Fibroblast of skin of scalp (primary cell): Measurements from ENCODE around the gene SIMC1.
"Not testable (repeated sequence)": the region's sequence is repeated elsewhere in the genome, so short reads cannot be mapped to it uniquely, and the experiment has no call there.

Experiments used
- DNase-seq: peaks from one replicate; pipeline ENCODE4 v3.0.0-alpha.2; 2013

Gene SIMC1

GRCh38 chr5:176216393-176216916 lies 21.8 kb upstream of the SIMC1 start:
- DNase-seq = not testable (repeated sequence)

GRCh38 chr5:176217188-176217729 lies 21.0 kb upstream of the SIMC1 start:
- DNase-seq = not testable (repeated sequence)

- DNase-seq = not testable (repeated sequence)
Measured at GRCh38 chr5:176217764-176218163, 20.5 kb upstream of the SIMC1 start.

- not testable (repeated sequence) for DNase-seq
Measured at GRCh38 chr5:176222006-176222405, 16.2 kb upstream of the SIMC1 start.

- DNase-seq = not testable (repeated sequence)
Measured at GRCh38 chr5:176228358-176228757, 9.9 kb upstream of the SIMC1 start.

- DNase-seq = not testable (repeated sequence)
Measured at GRCh38 chr5:176233253-176233652, 5.0 kb upstream of the SIMC1 start.

- DNase-seq = peak; percentile 39
Measured at GRCh38 chr5:176235155-176235554, 3.1 kb upstream of the SIMC1 start.

- DNase-seq = not testable (repeated sequence)
Measured at GRCh38 chr5:176238645-176239283, 540 bp downstream of the SIMC1 start.

GRCh38 chr5:176239304-176239703 lies 1.1 kb downstream of the SIMC1 start:
- not testable (repeated sequence) for DNase-seq

GRCh38 chr5:176244318-176244717 lies 6.1 kb downstream of the SIMC1 start:
- not testable (repeated sequence) for DNase-seq

- DNase-seq = not testable (repeated sequence)
Measured at GRCh38 chr5:176245074-176245473, 6.8 kb downstream of the SIMC1 start.

- not testable (repeated sequence) for DNase-seq
Measured at GRCh38 chr5:176245489-176245888, 7.3 kb downstream of the SIMC1 start.

- not testable (repeated sequence) for DNase-seq
Measured at GRCh38 chr5:176250691-176251090, 12.5 kb downstream of the SIMC1 start.

GRCh38 chr5:176252171-176252570 lies 13.9 kb downstream of the SIMC1 start:
- DNase-seq = not testable (repeated sequence)

- DNase-seq = not testable (repeated sequence)
Measured at GRCh38 chr5:176253370-176254065, 15.3 kb downstream of the SIMC1 start.

- DNase-seq = not testable (repeated sequence)
Measured at GRCh38 chr5:176254066-176254393, 15.8 kb downstream of the SIMC1 start.

GRCh38 chr5:176257871-176258505 lies 19.8 kb downstream of the SIMC1 start:
- DNase-seq = not testable (repeated sequence)

GRCh38 chr5:176260682-176261081 lies 22.5 kb downstream of the SIMC1 start:
- not testable (repeated sequence) for DNase-seq

GRCh38 chr5:176266448-176266847 lies 28.2 kb downstream of the SIMC1 start:
- DNase-seq = not testable (repeated sequence)

- not testable (repeated sequence) for DNase-seq
Measured at GRCh38 chr5:176289018-176289417, 50.8 kb downstream of the SIMC1 start.

- not testable (repeated sequence) for DNase-seq
Measured at GRCh38 chr5:176290057-176290840, 52.0 kb downstream of the SIMC1 start.

GRCh38 chr5:176305356-176305755 lies 67.1 kb downstream of the SIMC1 start:
- DNase-seq = not testable (repeated sequence)
